Type B pancreatic cell (in vitro differentiated cells): ENCODE results near the gene COQ2. TPM values are rescaled to one million over a fixed set of nuclear protein-coding genes. Genes with fewer than 3 reads are reported as not detected.
"Not testable (repeated sequence)": the region's sequence is repeated elsewhere in the genome, so short reads cannot be mapped to it uniquely, and the experiment has no call there.

ENCODE experiments used
- DNase-seq: peaks from one replicate; pipeline ENCODE4 v3.0.0; 2021; ENCODE audit warnings: mixed read lengths; ENCODE audit not compliant: unreplicated experiment; ENCODE audit errors: extremely low spot score
- H3K27ac Mint-ChIP-seq: 2 replicates; pipeline ENCODE4 v1.8.0; 2021; ENCODE audit warnings: mild to moderate bottlenecking, mixed read lengths
- H3K27me3 Mint-ChIP-seq: 2 replicates; pipeline ENCODE4 v1.8.0; 2021; ENCODE audit warnings: mixed read lengths
- H3K36me3 Mint-ChIP-seq: 2 replicates; pipeline ENCODE4 v1.8.0; 2021; ENCODE audit warnings: mixed read lengths
- H3K4me1 Mint-ChIP-seq: one replicate; pipeline ENCODE4 v1.8.0; 2021; ENCODE audit warnings: mixed read lengths; ENCODE audit not compliant: unreplicated experiment
- H3K4me3 Mint-ChIP-seq: 2 replicates; pipeline ENCODE4 v1.8.0; 2021; ENCODE audit warnings: mild to moderate bottlenecking, mixed read lengths
- H3K9me3 Mint-ChIP-seq: 2 replicates; pipeline ENCODE4 v1.8.0; 2021; ENCODE audit warnings: mixed read lengths
- CTCF ChIP-seq: fragments of 200-600 bp; sonication (generic); conservative IDR thresholded peaks from 2 replicates; pipeline ENCODE4 v1.5.0; 2021; ENCODE audit warnings: antibody characterized with exemption, mild to moderate bottlenecking
- total RNA-seq: library from RNA; stranded (reverse); gene quantifications from 2 replicates; pipeline ENCODE4 v1.2.1, GENCODE V29; 2021; ENCODE audit warnings: low replicate concordance

COQ2 gene
- total RNA-seq, 1 donor from 2014 or later = 16.5 TPM

- Mint-ChIP-seq H3K9me3 (no peaks in the 10 kb centered on the region), H3K36me3 (no peaks in the 10 kb centered on the region), H3K27ac (no peak overlapping the region), H3K27me3 (no peaks in the 10 kb centered on the region), H3K4me1 (no peaks in the 10 kb centered on the region), H3K4me3 (no peak overlapping the region)
- DNase-seq = no peak
- no peak for TF ChIP-seq CTCF
These were observed 43.5 kb downstream of the COQ2 start for GRCh38 chr4:83241132-83241531.

GRCh38 chr4:83240379-83240875 is 44.2 kb downstream of the COQ2 start:
- no peaks in the 10 kb centered on the region for H3K36me3 Mint-ChIP-seq
- no peaks in the 10 kb centered on the region for H3K4me1 Mint-ChIP-seq
- peak overlapping the region; percentile 61 for H3K27ac Mint-ChIP-seq
- no peak overlapping the region for H3K4me3 Mint-ChIP-seq
- no peaks in the 10 kb centered on the region for H3K27me3 Mint-ChIP-seq
- DNase-seq = no peak
- no peak for TF ChIP-seq CTCF
- no peaks in the 10 kb centered on the region for H3K9me3 Mint-ChIP-seq

- Mint-ChIP-seq H3K27ac (no peak overlapping the region), H3K4me1 (peaks cover 7% of the 10 kb centered on the region), H3K36me3 (no peaks in the 10 kb centered on the region), H3K27me3 (no peaks in the 10 kb centered on the region), H3K4me3 (no peak overlapping the region), H3K9me3 (no peaks in the 10 kb centered on the region)
- TF ChIP-seq CTCF = no peak
- DNase-seq = no peak
These were observed 46.0 kb downstream of the COQ2 start for GRCh38 chr4:83238393-83239248.

DNA sequence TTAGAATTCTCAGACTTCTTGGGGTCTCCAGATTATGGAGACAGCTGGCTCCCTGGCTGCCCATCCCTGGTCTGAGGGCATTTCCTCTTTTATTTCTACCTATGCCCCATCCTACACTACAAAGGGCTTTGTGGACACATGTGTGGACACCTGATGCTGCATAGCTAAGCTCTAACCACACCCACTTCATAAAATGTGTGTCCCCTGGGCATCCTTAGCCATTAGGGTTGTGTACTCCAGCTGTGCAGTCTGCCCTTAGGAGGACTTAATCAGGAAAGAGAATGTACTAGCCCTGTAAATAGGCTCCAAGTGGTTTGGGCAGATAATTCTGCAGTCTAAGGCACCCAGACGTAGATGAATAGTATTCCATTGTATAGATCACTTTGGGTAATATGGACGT is 47.0 kb downstream of the COQ2 start:
- no peak for TF ChIP-seq CTCF
- no peak for DNase-seq
- H3K9me3 Mint-ChIP-seq = no peaks in the 10 kb centered on the region
- no peak overlapping the region for H3K27ac Mint-ChIP-seq
- H3K4me3 Mint-ChIP-seq = no peak overlapping the region
- H3K36me3 Mint-ChIP-seq = no peaks in the 10 kb centered on the region
- peaks cover 7% of the 10 kb centered on the region for H3K4me1 Mint-ChIP-seq
- H3K27me3 Mint-ChIP-seq = no peaks in the 10 kb centered on the region

DNA sequence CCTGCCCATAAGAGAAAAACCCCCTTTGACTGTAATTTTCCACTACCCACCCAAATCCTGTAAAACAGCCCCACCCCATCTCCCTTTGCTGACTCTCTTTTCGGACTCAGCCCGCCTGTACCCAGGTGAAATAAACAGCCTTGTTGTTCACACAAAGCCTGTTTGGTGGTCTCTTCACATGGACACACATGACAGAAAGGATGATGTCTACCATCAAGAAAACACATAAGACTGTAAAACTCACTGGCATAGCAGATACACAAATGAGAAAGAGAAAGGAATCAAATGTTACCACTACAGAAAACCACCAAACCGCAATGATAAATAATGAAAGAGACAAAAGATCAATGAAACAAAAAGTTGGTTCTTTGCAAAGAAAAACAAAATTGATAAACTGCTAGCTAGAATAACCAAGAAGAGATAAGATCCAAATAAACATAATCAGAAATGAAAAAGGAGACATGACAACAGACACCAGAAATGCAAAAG is 48.9 kb downstream of the COQ2 start:
- H3K27ac Mint-ChIP-seq = peak overlapping the region; percentile 37
- H3K27me3 Mint-ChIP-seq, H3K36me3 Mint-ChIP-seq: not testable (repeated sequence)

DNA sequence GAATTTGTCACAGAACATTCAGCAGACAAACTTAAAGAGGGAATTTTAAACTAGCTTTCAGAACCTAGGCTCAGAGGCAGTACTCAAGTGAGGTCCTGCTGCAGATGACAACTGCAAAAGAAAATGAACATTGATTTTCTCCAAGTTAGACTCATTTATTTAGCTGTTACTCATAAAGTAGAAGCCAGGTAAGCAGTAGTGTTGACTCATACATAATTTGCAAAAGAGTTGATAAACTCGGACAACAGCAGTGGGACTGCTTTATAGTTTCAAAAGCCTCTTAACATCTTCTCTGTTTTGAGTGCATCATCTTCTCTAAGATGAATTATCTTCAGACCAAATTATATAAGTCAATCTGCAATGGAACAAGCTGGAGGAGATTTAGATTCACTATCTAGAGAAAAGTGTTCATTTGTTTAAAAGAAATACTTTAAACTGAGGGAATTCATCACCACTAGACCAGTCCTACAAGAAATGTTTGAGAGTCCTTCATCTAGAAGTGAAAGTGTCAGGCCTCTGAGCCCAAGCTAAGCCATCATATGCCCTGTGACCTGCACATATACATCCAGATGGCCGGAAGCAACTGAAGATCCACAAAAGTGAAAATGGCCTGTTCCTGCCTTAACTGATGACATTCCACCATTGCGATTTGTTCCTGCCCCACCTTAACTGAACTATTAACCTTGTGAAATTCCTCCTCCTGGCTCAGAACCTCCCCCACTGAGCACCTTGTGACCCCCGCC is 49.5 kb downstream of the COQ2 start:
- no peak for DNase-seq
- Mint-ChIP-seq H3K36me3 (no peaks in the 10 kb centered on the region), H3K27me3 (no peaks in the 10 kb centered on the region), H3K9me3 (no peaks in the 10 kb centered on the region), H3K4me1 (peaks cover 7% of the 10 kb centered on the region), H3K4me3 (no peak overlapping the region), H3K27ac (peak overlapping the region; percentile 37)
- no peak for TF ChIP-seq CTCF

More for the DNA sequence above, 48.9 kb downstream of the COQ2 start:
- not testable (repeated sequence) for H3K9me3 Mint-ChIP-seq, H3K4me1 Mint-ChIP-seq, H3K4me3 Mint-ChIP-seq, DNase-seq

GRCh38 chr4:83234387-83234786 is 50.2 kb downstream of the COQ2 start:
- H3K27ac Mint-ChIP-seq, H3K9me3 Mint-ChIP-seq, H3K36me3 Mint-ChIP-seq, DNase-seq, H3K27me3 Mint-ChIP-seq, H3K4me1 Mint-ChIP-seq, H3K4me3 Mint-ChIP-seq: not testable (repeated sequence)
